ENCODE data around the gene SCARF2. TPM values are rescaled to one million over a fixed set of nuclear protein-coding genes. Genes with fewer than 3 reads are reported as not detected.
"Not testable (repeated sequence)": the region's sequence is repeated elsewhere in the genome, so short reads cannot be mapped to it uniquely, and the experiment has no call there.

The SCARF2 gene
- total RNA-seq, 1 donor from 2014 or later, result 47.2 TPM

DNA sequence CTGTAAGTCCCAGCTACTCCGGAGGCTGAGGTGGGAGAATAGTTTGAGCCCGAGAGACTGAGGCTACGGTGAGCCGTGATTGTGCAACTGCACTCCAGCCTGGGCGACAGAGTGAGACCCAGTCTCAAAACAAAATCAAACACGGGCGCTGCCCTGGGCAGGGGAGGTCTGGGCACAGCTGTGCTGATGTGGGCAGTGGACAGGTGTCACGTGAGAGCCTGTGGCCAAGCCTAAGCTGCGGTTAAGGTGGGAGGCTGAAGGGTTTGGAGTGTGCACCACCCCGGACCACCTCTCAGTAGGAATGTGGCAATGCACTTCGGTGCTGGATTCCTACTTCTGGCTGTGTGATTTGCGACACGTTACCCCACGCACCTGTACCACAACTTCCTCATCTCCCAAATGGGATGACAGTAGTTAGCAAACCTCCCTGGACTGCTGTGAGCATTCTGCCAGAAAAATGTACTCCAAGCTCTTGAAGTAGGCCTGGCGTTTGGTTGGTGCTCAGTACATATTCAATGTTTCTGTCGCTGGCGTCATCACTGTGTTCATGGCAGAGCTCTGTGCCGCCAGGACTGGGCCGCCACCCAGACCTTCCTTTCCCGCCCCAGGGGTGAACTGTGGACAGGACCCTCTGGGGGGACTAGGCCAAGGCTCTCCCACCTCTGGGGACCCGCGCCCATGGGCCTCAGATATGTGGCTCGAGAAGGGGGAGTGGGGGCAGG, 44.5 kb downstream of the SCARF2 start:
- H3K4me1 Mint-ChIP-seq, result peaks cover 28% of the 10 kb centered on the region
- peak overlapping the region; percentile 90 for H3K4me3 Mint-ChIP-seq
- peaks cover 3% of the 10 kb centered on the region for H3K36me3 Mint-ChIP-seq
- peak overlapping the region; percentile 92 for H3K27ac Mint-ChIP-seq
- DNase-seq (ENCODE audit: low spot score in 2 of 2, unreplicated experiment in 2 of 2), result no peak
- peaks cover 6% of the 10 kb centered on the region for H3K9me3 Mint-ChIP-seq
- no peak for TF ChIP-seq CTCF (IDR thresholded peaks at IDR 0.05; ENCODE audit: unreplicated experiment)
- no peaks in the 10 kb centered on the region for H3K27me3 Mint-ChIP-seq (ENCODE audit: low read depth)

DNA sequence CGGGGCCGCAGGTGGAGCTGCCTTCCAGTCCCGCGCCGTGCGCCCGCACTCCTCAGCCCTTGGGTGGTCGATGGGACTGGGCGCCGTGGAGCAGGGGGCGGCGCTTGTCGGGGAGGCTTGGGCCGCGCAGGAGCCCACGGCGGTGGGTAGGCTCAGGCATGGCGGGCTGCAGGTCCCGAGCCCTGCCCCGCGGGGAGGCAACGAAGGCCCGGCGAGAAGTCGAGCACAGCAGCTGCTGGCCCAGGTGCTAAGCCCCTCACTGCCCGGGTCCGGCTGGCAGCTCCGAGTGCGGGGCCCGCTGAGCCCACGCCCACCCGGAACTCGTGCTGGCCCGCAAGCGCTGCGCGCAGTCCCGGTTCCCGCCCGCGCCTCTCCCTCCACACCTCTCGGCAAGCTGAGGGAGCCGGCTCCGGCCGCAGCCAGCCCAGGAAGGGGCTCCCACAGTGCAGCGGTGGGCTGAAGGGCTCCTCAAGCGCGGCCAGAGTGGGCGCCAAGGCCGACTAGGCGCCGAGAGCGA, 45.2 kb downstream of the SCARF2 start:
- H3K27me3 Mint-ChIP-seq (ENCODE audit: low read depth); H3K9me3 Mint-ChIP-seq; H3K4me3 Mint-ChIP-seq; H3K36me3 Mint-ChIP-seq; DNase-seq (ENCODE audit: low spot score in 2 of 2, unreplicated experiment in 2 of 2); H3K27ac Mint-ChIP-seq: not testable (repeated sequence)
- peaks cover 26% of the 10 kb centered on the region for H3K4me1 Mint-ChIP-seq

- Mint-ChIP-seq H3K27ac (no peak overlapping the region), H3K9me3 (peaks cover 6% of the 10 kb centered on the region), H3K36me3 (no peaks in the 10 kb centered on the region), H3K4me3 (no peak overlapping the region), H3K4me1 (peaks cover 20% of the 10 kb centered on the region), H3K27me3 (ENCODE audit: low read depth) (peaks cover 9% of the 10 kb centered on the region)
- DNase-seq (ENCODE audit: low spot score in 2 of 2, unreplicated experiment in 2 of 2), result no peak
- no peak for TF ChIP-seq CTCF (IDR thresholded peaks at IDR 0.05; ENCODE audit: unreplicated experiment)
These were observed 46.4 kb downstream of the SCARF2 start for GRCh38 chr22:20391222-20391621.

DNA sequence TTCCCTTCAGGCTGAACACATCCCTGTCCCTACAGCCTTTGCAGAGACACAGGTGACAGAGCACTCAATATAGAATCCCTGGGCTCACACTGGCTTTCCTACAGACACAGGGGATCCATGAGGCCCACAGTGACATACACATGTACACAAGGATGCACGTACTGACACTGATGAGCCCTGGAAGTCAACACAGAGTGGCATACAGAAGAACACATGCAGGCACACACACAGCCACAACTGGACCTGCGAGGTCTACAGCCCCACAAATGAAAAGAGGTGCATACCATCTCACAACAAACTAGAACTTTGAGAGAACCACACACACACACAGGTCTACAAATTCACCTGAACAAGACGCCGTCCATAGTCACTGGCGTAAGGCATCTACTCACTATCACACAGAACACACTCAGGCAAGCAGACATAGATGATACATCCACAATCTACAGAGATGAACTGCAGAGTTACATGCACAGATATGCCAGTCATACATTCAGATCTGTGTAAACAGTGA, 47.2 kb downstream of the SCARF2 start:
- Mint-ChIP-seq H3K4me1 (peaks cover 13% of the 10 kb centered on the region), H3K4me3 (no peak overlapping the region), H3K27me3 (ENCODE audit: low read depth) (peaks cover 9% of the 10 kb centered on the region), H3K36me3 (no peaks in the 10 kb centered on the region), H3K9me3 (peaks cover 6% of the 10 kb centered on the region), H3K27ac (no peak overlapping the region)
- no peak for DNase-seq (ENCODE audit: low spot score in 2 of 2, unreplicated experiment in 2 of 2)
- TF ChIP-seq CTCF (IDR thresholded peaks at IDR 0.05; ENCODE audit: unreplicated experiment), result no peak

GRCh38 chr22:20389288-20389687, 48.3 kb downstream of the SCARF2 start:
- H3K27ac Mint-ChIP-seq, result no peak overlapping the region
- no peak for TF ChIP-seq CTCF (IDR thresholded peaks at IDR 0.05; ENCODE audit: unreplicated experiment)
- no peaks in the 10 kb centered on the region for H3K36me3 Mint-ChIP-seq
- peaks cover 13% of the 10 kb centered on the region for H3K27me3 Mint-ChIP-seq (ENCODE audit: low read depth)
- H3K4me1 Mint-ChIP-seq, result peaks cover 3% of the 10 kb centered on the region
- peaks cover 6% of the 10 kb centered on the region for H3K9me3 Mint-ChIP-seq
- DNase-seq (ENCODE audit: low spot score in 2 of 2, unreplicated experiment in 2 of 2), result no peak
- H3K4me3 Mint-ChIP-seq, result no peak overlapping the region

DNA sequence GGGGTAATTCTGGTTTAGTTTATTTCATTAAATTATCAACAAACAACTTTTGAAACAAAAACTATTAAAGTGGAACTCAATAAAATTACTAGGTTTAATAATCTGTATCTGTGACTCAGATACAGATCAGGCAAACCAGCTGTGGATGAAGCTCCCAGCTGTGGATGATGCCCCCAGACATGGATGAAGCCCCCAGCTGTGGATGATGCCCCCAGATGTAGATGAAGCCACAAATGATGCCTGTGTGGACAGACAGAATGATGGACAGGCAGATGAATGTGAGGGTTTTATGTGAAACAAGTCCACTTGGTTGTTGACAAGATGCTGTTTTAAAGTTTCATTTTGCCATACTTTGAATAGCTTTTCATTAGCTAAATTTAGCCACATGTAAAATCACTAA, 49.4 kb downstream of the SCARF2 start:
- Mint-ChIP-seq H3K9me3 (peaks cover 6% of the 10 kb centered on the region), H3K36me3 (no peaks in the 10 kb centered on the region), H3K4me1 (no peaks in the 10 kb centered on the region), H3K27ac (no peak overlapping the region), H3K4me3 (no peak overlapping the region), H3K27me3 (ENCODE audit: low read depth) (peaks cover 19% of the 10 kb centered on the region)
- no peak for TF ChIP-seq CTCF (IDR thresholded peaks at IDR 0.05; ENCODE audit: unreplicated experiment)
- DNase-seq (ENCODE audit: low spot score in 2 of 2, unreplicated experiment in 2 of 2), result no peak

Data from mesothelial cell of epicardium (in vitro differentiated cells).